NT2/D1 (cell line): ENCODE results near the gene KCNK17.

ENCODE experiments used
- DNase-seq: peaks from one replicate; pipeline ENCODE4 v3.0.0-alpha.2; 2011; ENCODE audit warnings: low read depth, low spot score
- H3K27me3 ChIP-seq: 2 replicates; pipeline ENCODE4 v1.6.0; 2011; ENCODE audit warnings: mild to moderate bottlenecking; ENCODE audit not compliant: insufficient read length, insufficient read depth
- H3K36me3 ChIP-seq: 2 replicates; pipeline ENCODE4 v1.6.1; 2011; ENCODE audit warnings: mild to moderate bottlenecking, low read length, mixed read lengths; ENCODE audit not compliant: insufficient read depth, insufficient read length
- H3K4me1 ChIP-seq: 2 replicates; pipeline ENCODE4 v1.5.1; 2011; ENCODE audit not compliant: insufficient read depth, insufficient read length
- H3K4me3 ChIP-seq: 2 replicates; pipeline ENCODE4 v1.5.1; 2011; ENCODE audit warnings: low read depth; ENCODE audit not compliant: insufficient read length
- H3K9ac ChIP-seq: 2 replicates; pipeline ENCODE4 v1.6.0; 2011; ENCODE audit warnings: low read depth; ENCODE audit not compliant: insufficient read length
- H3K9me3 ChIP-seq: 2 replicates; pipeline ENCODE4 v1.5.1; 2011; ENCODE audit warnings: mild to moderate bottlenecking, low read length; ENCODE audit not compliant: insufficient read depth
- SUZ12 ChIP-seq: IDR thresholded peaks from 2 replicates; pipeline ENCODE4 v1.6.1; 2011; ENCODE audit not compliant: insufficient read length, insufficient read depth; ENCODE audit errors: extremely low read depth
- YY1 ChIP-seq: IDR thresholded peaks from 2 replicates; pipeline ENCODE4 v1.6.1; 2011; ENCODE audit not compliant: insufficient read length, insufficient read depth
- ZNF274 ChIP-seq: IDR thresholded peaks from 2 replicates; pipeline ENCODE4 v1.6.1; 2011; ENCODE audit warnings: mild to moderate bottlenecking, low read depth, low read length

The KCNK17 gene

DNA sequence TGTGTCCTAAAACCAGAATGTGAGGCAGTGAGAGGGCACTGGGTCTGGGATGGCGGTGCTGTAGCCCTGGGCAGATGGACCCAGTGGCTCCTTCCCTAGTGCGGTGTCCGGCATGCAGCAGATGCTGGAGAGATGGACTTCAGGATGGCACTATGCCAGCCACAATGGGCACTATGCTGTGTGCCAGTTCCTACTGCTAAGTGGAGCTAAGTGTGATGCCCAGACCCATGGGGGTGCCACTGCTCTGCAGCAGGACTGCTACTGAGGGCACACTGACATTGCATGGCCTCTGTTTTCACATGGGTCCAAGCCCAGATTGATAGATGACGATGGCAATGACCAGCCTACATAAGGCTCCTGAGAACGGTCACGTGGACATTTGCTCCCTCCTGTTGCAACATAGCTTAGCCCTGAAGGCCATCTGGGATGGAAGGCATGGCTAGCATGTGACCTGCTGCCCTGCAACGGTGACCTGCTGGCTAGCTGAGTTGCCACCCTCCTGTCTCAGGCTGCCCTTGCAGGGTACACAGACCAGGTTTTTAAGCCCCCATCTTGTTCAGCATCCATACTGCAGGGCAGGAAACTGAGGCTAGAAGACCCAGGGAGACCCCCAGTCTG, 39.6 kb upstream of the KCNK17 start:
- no peak for DNase-seq
- H3K36me3 ChIP-seq = no peaks in the 10 kb centered on the region

DNA sequence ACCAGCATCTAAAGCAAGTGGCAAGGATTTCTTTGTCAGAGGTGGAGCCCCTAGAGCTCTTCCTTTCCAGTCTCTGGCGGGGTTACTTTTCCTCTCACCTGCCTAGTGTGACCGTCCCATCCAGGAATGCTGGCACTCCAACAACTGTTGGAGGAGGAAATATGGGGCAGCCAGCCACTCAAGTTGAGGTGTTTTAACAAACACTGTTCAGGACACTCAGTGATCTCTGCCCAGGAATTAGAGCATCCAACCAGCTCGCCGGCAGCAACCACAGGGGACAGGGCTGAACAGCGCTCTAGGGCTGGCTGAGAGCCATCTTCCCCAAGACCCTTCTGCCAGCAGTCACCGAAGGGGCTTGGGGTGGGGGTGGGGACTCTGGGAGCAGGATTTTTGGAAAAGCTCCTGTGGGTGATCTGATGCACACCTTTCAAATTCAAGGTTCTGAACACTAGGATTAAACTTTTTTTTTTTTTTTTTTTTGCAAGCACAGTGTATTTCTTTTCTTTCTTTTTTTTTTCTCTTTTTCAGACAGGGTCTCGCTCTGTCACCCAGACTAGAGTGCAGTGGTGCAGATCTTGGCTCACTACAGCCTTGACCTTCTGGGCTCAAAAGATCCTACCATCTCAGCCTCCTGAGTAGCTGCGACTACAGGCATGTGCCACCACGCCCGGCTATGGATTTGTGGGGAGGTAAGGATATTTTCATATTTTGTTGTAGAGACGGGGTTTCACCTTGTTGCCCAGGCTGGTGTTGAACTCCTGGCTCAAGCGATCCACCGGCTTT, 36.7 kb upstream of the KCNK17 start:
- no peaks in the 10 kb centered on the region for H3K27me3 ChIP-seq
- DNase-seq = no peak
- no peaks in the 10 kb centered on the region for H3K4me1 ChIP-seq
- TF ChIP-seq ZNF274 = no peak
- no peak overlapping the region for H3K4me3 ChIP-seq
- no peaks in the 10 kb centered on the region for H3K36me3 ChIP-seq
- H3K9ac ChIP-seq = no peak overlapping the region
- H3K9me3 ChIP-seq = no peaks in the 10 kb centered on the region

More for the DNA sequence above, 39.6 kb upstream of the KCNK17 start:
- no peaks in the 10 kb centered on the region for H3K4me1 ChIP-seq
- H3K9ac ChIP-seq = no peak overlapping the region
- no peak for TF ChIP-seq ZNF274
- no peak for TF ChIP-seq YY1
- TF ChIP-seq SUZ12 = no peak
- H3K4me3 ChIP-seq = no peak overlapping the region
- H3K9me3 ChIP-seq = no peaks in the 10 kb centered on the region
- H3K27me3 ChIP-seq = no peaks in the 10 kb centered on the region

DNA sequence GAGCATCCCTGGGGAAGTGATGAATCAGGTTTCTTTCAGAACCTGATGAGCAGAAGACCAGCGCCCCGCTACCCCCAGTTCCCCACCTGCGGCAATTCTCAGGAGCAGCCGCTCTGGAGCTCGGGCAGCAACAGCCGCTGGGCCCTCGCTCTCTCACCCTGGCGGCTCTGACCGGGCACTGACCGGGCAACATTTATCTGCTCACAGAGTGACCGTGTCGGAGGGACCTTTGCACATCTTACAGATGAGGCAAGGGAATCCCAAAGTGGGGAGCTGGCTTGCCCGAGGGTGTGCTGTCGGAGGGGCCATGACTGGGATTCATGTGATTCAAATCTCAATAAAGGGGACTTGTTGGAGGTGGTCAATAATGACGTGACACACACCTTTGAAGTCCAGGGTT, 34.5 kb upstream of the KCNK17 start:
- no peak for TF ChIP-seq SUZ12
- TF ChIP-seq YY1 = no peak
- TF ChIP-seq ZNF274 = no peak
- no peak overlapping the region for H3K4me3 ChIP-seq
- DNase-seq = no peak
- no peaks in the 10 kb centered on the region for H3K36me3 ChIP-seq
- no peak overlapping the region for H3K9ac ChIP-seq
- H3K27me3 ChIP-seq = no peaks in the 10 kb centered on the region
- no peaks in the 10 kb centered on the region for H3K4me1 ChIP-seq
- no peaks in the 10 kb centered on the region for H3K9me3 ChIP-seq

DNA sequence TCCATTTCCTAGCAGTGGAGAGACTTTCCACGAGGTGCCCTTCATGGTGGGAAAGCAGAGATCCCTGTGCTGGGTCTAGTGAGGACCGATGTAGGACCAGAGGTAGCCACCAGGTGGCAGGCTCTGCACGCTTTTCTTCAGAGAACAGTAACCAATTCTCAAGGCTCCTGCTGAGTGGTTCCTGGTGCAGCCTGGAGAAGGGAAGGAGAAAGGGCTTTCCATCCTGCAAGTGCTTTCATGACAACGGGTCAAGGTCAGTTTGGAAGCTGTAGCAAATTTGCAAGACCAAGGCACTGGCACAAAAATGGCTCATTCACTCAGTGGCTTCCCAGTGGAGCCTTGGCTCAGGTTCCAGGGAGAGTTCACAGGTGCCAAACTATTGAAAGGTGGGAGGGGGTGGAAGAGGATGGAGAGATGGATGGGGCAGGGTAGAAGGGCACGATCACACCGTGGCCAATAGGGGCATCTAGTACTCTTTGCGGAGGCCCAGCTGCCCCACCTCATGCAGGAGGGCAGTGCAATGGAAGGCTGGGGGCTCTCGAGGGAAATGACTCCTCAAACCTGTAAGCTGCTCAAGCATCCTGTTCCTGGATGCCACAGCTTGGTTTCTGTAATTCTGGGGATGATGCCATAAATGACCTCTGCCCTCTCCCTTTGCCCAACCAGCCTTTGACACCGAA, 33.8 kb upstream of the KCNK17 start:
- Histone ChIP-seq H3K4me1 (no peaks in the 10 kb centered on the region), H3K4me3 (no peak overlapping the region), H3K9me3 (no peaks in the 10 kb centered on the region), H3K36me3 (no peaks in the 10 kb centered on the region), H3K27me3 (no peaks in the 10 kb centered on the region), H3K9ac (no peak overlapping the region)
- DNase-seq = peak; percentile 61
- TF ChIP-seq ZNF274 = no peak
- TF ChIP-seq YY1 = no peak
- TF ChIP-seq SUZ12 = no peak

DNA sequence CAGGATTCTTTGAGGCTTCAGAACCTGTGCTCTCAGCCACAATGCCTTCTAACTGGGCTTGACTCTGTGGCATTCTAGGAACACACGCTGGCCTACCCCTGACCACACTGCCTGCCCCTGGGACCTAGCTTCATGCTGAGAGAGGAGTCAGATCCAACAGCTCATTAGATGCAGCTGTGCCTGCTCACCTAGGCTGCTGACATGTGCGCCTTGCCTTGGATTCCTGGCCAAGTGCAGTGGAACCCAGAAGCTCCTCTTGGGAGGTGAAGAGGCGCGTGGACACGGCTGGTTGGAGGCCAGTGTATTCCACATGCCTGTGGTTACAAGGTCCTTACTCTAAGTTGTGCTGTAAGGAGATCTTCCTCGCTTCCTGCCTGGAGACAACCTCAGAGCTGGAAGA, 33.0 kb upstream of the KCNK17 start:
- H3K27me3 ChIP-seq = no peaks in the 10 kb centered on the region
- TF ChIP-seq YY1 (no peak), SUZ12 (no peak), ZNF274 (no peak)
- no peaks in the 10 kb centered on the region for H3K36me3 ChIP-seq
- H3K4me1 ChIP-seq = peaks cover 4% of the 10 kb centered on the region
- no peak for DNase-seq
- H3K4me3 ChIP-seq = no peak overlapping the region
- H3K9me3 ChIP-seq = no peaks in the 10 kb centered on the region
- no peak overlapping the region for H3K9ac ChIP-seq

DNA sequence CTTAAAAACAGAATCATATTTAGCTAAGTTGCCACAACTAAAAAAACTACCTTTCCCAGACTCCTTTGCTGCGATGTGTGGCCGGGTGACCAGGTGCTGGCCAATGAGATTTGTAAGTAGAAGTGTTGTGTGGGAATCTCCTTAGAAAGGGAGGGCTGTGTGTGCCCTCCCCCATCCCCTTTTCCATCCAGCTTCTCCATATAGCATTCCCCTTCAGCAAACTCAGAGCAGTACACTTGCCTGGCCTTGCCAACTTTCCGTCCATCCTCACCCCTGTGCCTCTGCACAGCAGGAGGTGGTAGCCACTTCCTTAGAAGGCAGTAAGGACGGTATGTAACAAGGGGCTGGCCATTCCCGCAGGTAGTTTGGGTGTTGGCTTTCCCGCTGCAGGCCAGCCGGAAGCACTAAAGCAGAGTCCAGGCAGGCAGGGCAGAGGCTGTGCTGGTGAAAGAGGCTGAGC, 30.6 kb upstream of the KCNK17 start:
- H3K36me3 ChIP-seq = no peaks in the 10 kb centered on the region
- H3K4me3 ChIP-seq = no peak overlapping the region
- H3K27me3 ChIP-seq = no peaks in the 10 kb centered on the region
- peaks cover 4% of the 10 kb centered on the region for H3K4me1 ChIP-seq
- DNase-seq = no peak
- H3K9me3 ChIP-seq = no peaks in the 10 kb centered on the region
- no peak overlapping the region for H3K9ac ChIP-seq
- TF ChIP-seq ZNF274 (no peak), SUZ12 (no peak), YY1 (no peak)

DNA sequence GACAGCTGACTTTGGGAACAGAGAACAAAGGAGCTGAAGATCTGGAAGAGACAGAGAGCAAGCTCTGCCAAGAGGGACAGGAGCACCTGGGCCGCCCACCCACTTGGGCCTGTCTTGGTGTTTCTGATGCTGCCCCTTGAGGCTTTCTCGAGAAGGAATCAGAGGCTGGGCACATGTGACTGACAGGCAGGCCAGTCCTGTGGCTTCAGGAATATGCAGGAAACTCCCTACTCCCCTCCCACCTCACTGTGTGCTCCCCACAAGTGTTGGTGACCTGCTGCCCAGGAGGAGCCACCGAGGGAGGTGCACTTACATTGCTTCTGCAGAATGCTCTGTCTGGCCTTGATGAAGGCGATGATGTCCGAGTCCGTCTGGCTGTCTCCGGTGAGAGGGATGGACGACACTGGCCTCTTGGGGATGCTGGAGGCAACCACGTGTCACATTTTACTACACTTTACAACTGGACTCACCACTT, 29.2 kb upstream of the KCNK17 start:
- peaks cover 4% of the 10 kb centered on the region for H3K4me1 ChIP-seq
- no peak for DNase-seq
- no peak overlapping the region for H3K9ac ChIP-seq
- H3K36me3 ChIP-seq = no peaks in the 10 kb centered on the region
- no peak for TF ChIP-seq ZNF274
- TF ChIP-seq YY1 = no peak
- TF ChIP-seq SUZ12 = no peak
- H3K27me3 ChIP-seq = no peaks in the 10 kb centered on the region
- no peak overlapping the region for H3K4me3 ChIP-seq
- H3K9me3 ChIP-seq = no peaks in the 10 kb centered on the region
